Activated CD4-positive, alpha-beta T cell treated with anti-CD3 and anti-CD28 coated beads, Interleukin-2, amount 50 U/mL, for 4 hours (primary cell): Measurements from ENCODE around the gene KCNMA1.
"Not testable (repeated sequence)": the region's sequence is repeated elsewhere in the genome, so short reads cannot be mapped to it uniquely, and the experiment has no call there.

Experiments
- DNase-seq, 2 experiments: peaks; one replicate each; pipeline ENCODE4 v3.0.0-alpha.2; 2020

KCNMA1 gene

GRCh38 chr10:77637532-77638320, at the start of gene KCNMA1:
KCNMA1 (minus strand) TSS chr10:77637808.
- DNase-seq = no peak

GRCh38 chr10:77686650-77687417, 49.2 kb upstream of the KCNMA1 start:
- DNase-seq = no peak

GRCh38 chr10:77686096-77686495, 48.5 kb upstream of the KCNMA1 start:
- DNase-seq = no peak

- no peak for DNase-seq
Observed at GRCh38 chr10:77685432-77685831, 47.8 kb upstream of the KCNMA1 start.

- not testable (repeated sequence) for DNase-seq
Observed at GRCh38 chr10:77683088-77683432, 45.5 kb upstream of the KCNMA1 start.

GRCh38 chr10:77682393-77683087, 44.9 kb upstream of the KCNMA1 start:
- DNase-seq = no peak

GRCh38 chr10:77681839-77682238, 44.2 kb upstream of the KCNMA1 start:
- no peak for DNase-seq

- DNase-seq = no peak
Observed at GRCh38 chr10:77680811-77681210, 43.2 kb upstream of the KCNMA1 start.

GRCh38 chr10:77680065-77680464, 42.5 kb upstream of the KCNMA1 start:
- no peak for DNase-seq

- DNase-seq = no peak
Observed at GRCh38 chr10:77679217-77679616, 41.6 kb upstream of the KCNMA1 start.

- no peak for DNase-seq
Observed at GRCh38 chr10:77678146-77678545, 40.5 kb upstream of the KCNMA1 start.

GRCh38 chr10:77675347-77675746, 37.7 kb upstream of the KCNMA1 start:
- DNase-seq = no peak

GRCh38 chr10:77673515-77674140, 36.0 kb upstream of the KCNMA1 start:
- DNase-seq = no peak

GRCh38 chr10:77673101-77673500, 35.5 kb upstream of the KCNMA1 start:
- DNase-seq = no peak

- no peak for DNase-seq
Observed at GRCh38 chr10:77671594-77672252, 34.1 kb upstream of the KCNMA1 start.

GRCh38 chr10:77670817-77671443, 33.3 kb upstream of the KCNMA1 start:
- DNase-seq = no peak

- DNase-seq = no peak
Observed at GRCh38 chr10:77669892-77670291, 32.3 kb upstream of the KCNMA1 start.

- DNase-seq = no peak
Observed at GRCh38 chr10:77667426-77668324, 30.1 kb upstream of the KCNMA1 start.

GRCh38 chr10:77666821-77667220, 29.2 kb upstream of the KCNMA1 start:
- DNase-seq = no peak

- DNase-seq = no peak
Observed at GRCh38 chr10:77664696-77665095, 27.1 kb upstream of the KCNMA1 start.

- DNase-seq = no peak
Observed at GRCh38 chr10:77664008-77664407, 26.4 kb upstream of the KCNMA1 start.
